Right lobe of liver (tissue), 4 donors: ENCODE results near the gene FMNL1.

Experiments used
- POLR2A ChIP-seq: fragments of 450-650 bp; IDR thresholded peaks from one replicate; pipeline ENCODE4 v1.6.1; 2017; ENCODE audit warnings: antibody characterized with exemption, mild to moderate bottlenecking
- TF ChIP-seq, protein P1 (sequence below), 4 donors: fragments of 200-600 bp in 3 of 4; fragments of 450-650 bp in 1 of 4; IDR thresholded peaks; one replicate each; pipeline versions ENCODE4 v1.5.1 to v1.8.0; 2016 to 2022; ENCODE audit warnings: antibody characterized with exemption in 4 of 4, mild to moderate bottlenecking in 2 of 4
- donor health status: DM: no; HTN: no; CAD: no.
- donor health status: DM: no; HTN: no; CAD: no.
- donor health status: DM: no; HTN: yes; CAD: no.

DNA sequence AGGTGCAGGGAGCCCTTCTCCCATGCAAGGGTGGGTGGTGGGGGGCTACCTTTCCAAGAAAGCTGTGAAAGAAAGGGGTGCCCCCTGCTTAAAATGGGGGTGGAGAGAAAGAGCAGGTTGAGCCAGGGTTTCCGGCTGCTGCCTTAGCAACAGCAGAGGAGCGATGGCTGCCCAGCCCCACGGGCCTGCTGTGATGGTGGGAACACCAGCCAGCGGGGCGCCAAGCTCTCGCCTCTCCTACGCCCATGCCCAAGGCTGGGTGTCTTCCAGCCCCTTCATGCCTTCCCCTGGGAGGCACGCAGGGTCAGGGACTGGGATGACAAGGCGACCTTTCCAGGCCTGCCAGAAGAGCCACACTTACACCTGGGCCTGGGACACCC is 3.0 kb downstream of the FMNL1 start:
- TF ChIP-seq, protein P1, sequence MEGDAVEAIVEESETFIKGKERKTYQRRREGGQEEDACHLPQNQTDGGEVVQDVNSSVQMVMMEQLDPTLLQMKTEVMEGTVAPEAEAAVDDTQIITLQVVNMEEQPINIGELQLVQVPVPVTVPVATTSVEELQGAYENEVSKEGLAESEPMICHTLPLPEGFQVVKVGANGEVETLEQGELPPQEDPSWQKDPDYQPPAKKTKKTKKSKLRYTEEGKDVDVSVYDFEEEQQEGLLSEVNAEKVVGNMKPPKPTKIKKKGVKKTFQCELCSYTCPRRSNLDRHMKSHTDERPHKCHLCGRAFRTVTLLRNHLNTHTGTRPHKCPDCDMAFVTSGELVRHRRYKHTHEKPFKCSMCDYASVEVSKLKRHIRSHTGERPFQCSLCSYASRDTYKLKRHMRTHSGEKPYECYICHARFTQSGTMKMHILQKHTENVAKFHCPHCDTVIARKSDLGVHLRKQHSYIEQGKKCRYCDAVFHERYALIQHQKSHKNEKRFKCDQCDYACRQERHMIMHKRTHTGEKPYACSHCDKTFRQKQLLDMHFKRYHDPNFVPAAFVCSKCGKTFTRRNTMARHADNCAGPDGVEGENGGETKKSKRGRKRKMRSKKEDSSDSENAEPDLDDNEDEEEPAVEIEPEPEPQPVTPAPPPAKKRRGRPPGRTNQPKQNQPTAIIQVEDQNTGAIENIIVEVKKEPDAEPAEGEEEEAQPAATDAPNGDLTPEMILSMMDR (IDR thresholded peaks at IDR 0.05) = no peak
- no peak for TF ChIP-seq POLR2A
